Natural killer cell (primary cell): Measurements from ENCODE around the gene SYCP2L. TPM values are rescaled to one million over a fixed set of nuclear protein-coding genes. Genes with fewer than 3 reads are reported as not detected.
"Not testable (repeated sequence)": the region's sequence is repeated elsewhere in the genome, so short reads cannot be mapped to it uniquely, and the experiment has no call there.

Source experiments
- ATAC-seq, 3 donors: fragments of 150-1000 bp in 2 of 3; fragments of 200-7000 bp in 1 of 3; cut with Tn5 transposase; 1 replicate in 1 of 3; 2 replicates in 2 of 3; pipeline ENCODE4 v1.10.0; 2021; ENCODE audit warnings: mild to moderate bottlenecking in 2 of 3, moderate library complexity in 2 of 3
- DNase-seq, 2 donors: peaks; one replicate each; pipeline versions ENCODE4 v3.0.0 to v3.0.0-alpha.2; 2013 to 2021; ENCODE audit warnings: mixed read lengths in 1 of 2
- H3K27ac ChIP-seq: one replicate; pipeline ENCODE4 v1.5.1; 2013; ENCODE audit warnings: mild to moderate bottlenecking, low read length
- H3K27me3 ChIP-seq: one replicate; pipeline ENCODE4 v1.6.1; 2013; ENCODE audit warnings: low read length; ENCODE audit not compliant: control insufficient read depth, insufficient read depth
- H3K36me3 ChIP-seq: one replicate; pipeline ENCODE4 v1.6.1; 2013; ENCODE audit warnings: low read length; ENCODE audit not compliant: control insufficient read depth, insufficient read depth
- H3K4me1 ChIP-seq: one replicate; pipeline ENCODE4 v1.6.1; 2013; ENCODE audit warnings: low read length; ENCODE audit not compliant: control insufficient read depth, insufficient read depth
- H3K4me3 ChIP-seq: one replicate; pipeline ENCODE4 v1.5.1; 2013; ENCODE audit warnings: low read length
- H3K9me3 ChIP-seq: one replicate; pipeline ENCODE4 v1.6.1; 2013; ENCODE audit warnings: low read length; ENCODE audit not compliant: control insufficient read depth, insufficient read depth
- H3K27ac Mint-ChIP-seq, 2 donors: one replicate each; pipeline ENCODE4 v1.8.0; 2022; ENCODE audit warnings: mild to moderate bottlenecking in 2 of 2, mixed read lengths in 2 of 2, moderate library complexity in 1 of 2
- H3K27me3 Mint-ChIP-seq, 2 donors: one replicate each; pipeline ENCODE4 v1.8.0; 2022; ENCODE audit warnings: low read depth in 2 of 2, mixed read lengths in 2 of 2
- H3K36me3 Mint-ChIP-seq: one replicate; pipeline ENCODE4 v1.8.0; 2022; ENCODE audit warnings: mixed read lengths
- H3K4me1 Mint-ChIP-seq, 2 donors: one replicate each; pipeline ENCODE4 v1.8.0; 2022; ENCODE audit warnings: mixed read lengths in 2 of 2
- H3K4me3 Mint-ChIP-seq: one replicate; pipeline ENCODE4 v1.8.0; 2022; ENCODE audit warnings: mild to moderate bottlenecking, moderate library complexity, mixed read lengths
- H3K9me3 Mint-ChIP-seq, 2 donors: one replicate each; pipeline ENCODE4 v1.8.0; 2022; ENCODE audit warnings: mixed read lengths in 2 of 2
- WGBS: methylation state at CpG from one replicate; pipeline ENCODE4 v1.1.7; 2013; ENCODE audit warnings: missing lambda C conversion rate; ENCODE audit not compliant: insufficient coverage; 5-methylcytosine and 5-hydroxymethylcytosine counted together
- intact Hi-C: fragments of 100-400 bp; cut with micrococcal nuclease; formaldehyde crosslinking; loops from one replicate; pipeline ENCODE4 v1.14.2; 2022
- total RNA-seq, 4 donors: library from RNA; stranded (reverse); fragments of 120-200 nt in 1 of 4; gene quantifications; one replicate each; pipeline versions ENCODE4 v1.2.3 to v1.2.4, GENCODE V29; 2013 to 2022
- TF ChIP-seq, protein P1 (sequence below): fragments of 200-600 bp; IDR thresholded peaks from one replicate; pipeline ENCODE4 v1.8.0; 2022; ENCODE audit warnings: antibody characterized with exemption

Gene SYCP2L
- total RNA-seq, 3 donors from 2014 or later (not counting 1 experiment from before 2014, with no cell fraction given): 0.82 to 7.3 TPM; not detected in 1

DNA sequence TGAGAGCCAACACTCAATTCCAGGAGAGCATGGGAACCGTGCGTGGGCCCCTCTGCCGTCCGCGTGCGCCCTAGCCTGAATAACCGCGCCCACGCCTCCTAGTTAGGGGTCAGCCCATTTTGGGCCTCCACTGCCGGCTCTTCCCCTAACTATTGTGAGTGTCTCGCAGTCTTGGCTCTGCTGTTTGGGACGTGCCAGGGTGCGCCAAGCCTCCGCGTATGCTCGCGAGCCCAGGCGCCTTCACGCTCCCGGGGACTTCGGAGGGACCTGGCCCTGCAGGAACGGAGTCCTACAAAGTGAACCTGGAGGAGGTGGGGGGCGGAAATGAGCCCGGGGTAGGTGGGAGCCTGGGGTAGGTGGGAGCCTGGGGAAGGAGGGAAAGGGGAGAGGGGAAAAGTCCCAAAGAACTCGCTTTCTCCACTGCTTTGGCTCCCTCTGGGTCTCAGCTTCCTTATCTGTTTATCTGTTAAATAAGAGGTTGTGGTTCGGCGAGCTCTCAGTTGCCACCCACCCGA lies 4.1 kb upstream of the SYCP2L start:
- Mint-ChIP-seq H3K9me3 (no peaks in the 10 kb centered on the region), H3K4me3 (no peak overlapping the region)
- DNase-seq: no peak

DNA sequence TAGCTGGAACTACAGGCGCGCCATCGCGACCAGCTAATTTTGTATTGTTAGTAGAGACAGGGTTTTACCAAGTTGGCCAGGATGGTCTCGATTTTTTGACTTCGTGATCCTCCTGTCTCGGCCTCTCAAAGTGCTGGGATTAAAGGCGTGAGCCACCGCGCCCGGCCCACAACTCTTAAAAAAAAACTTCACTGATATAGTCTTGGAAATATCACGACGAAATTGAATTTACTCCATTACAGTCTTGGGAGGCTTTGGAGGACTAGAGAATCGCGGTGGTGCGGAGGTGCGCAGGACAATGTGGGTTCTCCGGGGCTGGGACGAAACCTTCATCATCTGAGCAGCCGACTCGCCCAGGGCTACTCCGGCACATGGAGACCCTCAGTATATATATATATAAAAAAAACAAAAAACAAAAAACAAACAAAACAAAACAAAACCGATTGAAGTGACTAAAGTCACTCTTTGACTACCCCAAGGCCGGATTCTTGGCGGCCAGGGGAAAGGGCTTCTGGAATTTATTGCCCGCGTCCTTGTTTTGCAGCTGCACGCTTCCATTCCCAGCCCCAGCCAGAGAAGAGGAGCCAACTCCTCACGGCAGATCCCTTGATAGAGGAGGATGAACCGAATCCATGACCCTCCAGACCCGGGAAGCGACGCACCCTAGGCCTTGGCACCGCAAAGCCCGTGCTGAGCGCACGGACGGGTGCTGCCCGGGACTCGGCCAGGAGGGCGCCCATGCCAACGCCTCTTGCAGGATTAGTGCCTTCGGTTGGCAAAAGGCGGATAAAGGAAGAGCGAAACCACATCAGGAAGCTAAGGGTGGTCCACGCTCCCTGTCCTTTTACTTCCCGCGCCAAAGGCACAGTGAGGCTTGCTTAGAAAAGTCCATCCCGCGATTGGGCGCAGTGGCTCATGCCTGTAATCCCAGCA lies 3.3 kb upstream of the SYCP2L start:
- no peak for ATAC-seq
- Histone ChIP-seq H3K36me3 (no peaks in the 10 kb centered on the region), H3K4me1 (peaks cover 8% of the 10 kb centered on the region), H3K27me3 (peaks cover 28% of the 10 kb centered on the region), H3K27ac (no peak overlapping the region), H3K9me3 (no peaks in the 10 kb centered on the region), H3K4me3 (no peak overlapping the region)
- H3K4me1 Mint-ChIP-seq: peaks cover 0 to 4% of the 10 kb centered on the region in 2 donors
- H3K27me3 Mint-ChIP-seq: peaks cover 56 to 57% of the 10 kb centered on the region in 2 donors
- WGBS: 14% methylated on average over 48 of the region's 51 CpGs
- H3K36me3 Mint-ChIP-seq: no peaks in the 10 kb centered on the region
- no peaks in the 10 kb centered on the region for H3K9me3 Mint-ChIP-seq
- DNase-seq: no peak
- H3K4me3 Mint-ChIP-seq: no peak overlapping the region
- TF ChIP-seq, protein P1, sequence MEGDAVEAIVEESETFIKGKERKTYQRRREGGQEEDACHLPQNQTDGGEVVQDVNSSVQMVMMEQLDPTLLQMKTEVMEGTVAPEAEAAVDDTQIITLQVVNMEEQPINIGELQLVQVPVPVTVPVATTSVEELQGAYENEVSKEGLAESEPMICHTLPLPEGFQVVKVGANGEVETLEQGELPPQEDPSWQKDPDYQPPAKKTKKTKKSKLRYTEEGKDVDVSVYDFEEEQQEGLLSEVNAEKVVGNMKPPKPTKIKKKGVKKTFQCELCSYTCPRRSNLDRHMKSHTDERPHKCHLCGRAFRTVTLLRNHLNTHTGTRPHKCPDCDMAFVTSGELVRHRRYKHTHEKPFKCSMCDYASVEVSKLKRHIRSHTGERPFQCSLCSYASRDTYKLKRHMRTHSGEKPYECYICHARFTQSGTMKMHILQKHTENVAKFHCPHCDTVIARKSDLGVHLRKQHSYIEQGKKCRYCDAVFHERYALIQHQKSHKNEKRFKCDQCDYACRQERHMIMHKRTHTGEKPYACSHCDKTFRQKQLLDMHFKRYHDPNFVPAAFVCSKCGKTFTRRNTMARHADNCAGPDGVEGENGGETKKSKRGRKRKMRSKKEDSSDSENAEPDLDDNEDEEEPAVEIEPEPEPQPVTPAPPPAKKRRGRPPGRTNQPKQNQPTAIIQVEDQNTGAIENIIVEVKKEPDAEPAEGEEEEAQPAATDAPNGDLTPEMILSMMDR: no peak
- H3K27ac Mint-ChIP-seq: no peak overlapping the region
- intact Hi-C loops: no loop called here

More for the DNA sequence above, 4.1 kb upstream of the SYCP2L start:
- no peak for ATAC-seq
- peaks cover 54 to 55% of the 10 kb centered on the region in 2 donors for H3K27me3 Mint-ChIP-seq
- Histone ChIP-seq H3K9me3 (no peaks in the 10 kb centered on the region), H3K27me3 (peaks cover 27% of the 10 kb centered on the region), H3K27ac (no peak overlapping the region), H3K4me1 (peaks cover 8% of the 10 kb centered on the region), H3K36me3 (no peaks in the 10 kb centered on the region), H3K4me3 (no peak overlapping the region)
- TF ChIP-seq, protein P1: no peak
- H3K27ac Mint-ChIP-seq: no peak overlapping the region
- 13% methylated on average over 25 of the region's 28 CpGs for WGBS
- intact Hi-C loops: no loop called here
- H3K36me3 Mint-ChIP-seq: no peaks in the 10 kb centered on the region
- peaks cover 0 to 4% of the 10 kb centered on the region in 2 donors for H3K4me1 Mint-ChIP-seq

DNA sequence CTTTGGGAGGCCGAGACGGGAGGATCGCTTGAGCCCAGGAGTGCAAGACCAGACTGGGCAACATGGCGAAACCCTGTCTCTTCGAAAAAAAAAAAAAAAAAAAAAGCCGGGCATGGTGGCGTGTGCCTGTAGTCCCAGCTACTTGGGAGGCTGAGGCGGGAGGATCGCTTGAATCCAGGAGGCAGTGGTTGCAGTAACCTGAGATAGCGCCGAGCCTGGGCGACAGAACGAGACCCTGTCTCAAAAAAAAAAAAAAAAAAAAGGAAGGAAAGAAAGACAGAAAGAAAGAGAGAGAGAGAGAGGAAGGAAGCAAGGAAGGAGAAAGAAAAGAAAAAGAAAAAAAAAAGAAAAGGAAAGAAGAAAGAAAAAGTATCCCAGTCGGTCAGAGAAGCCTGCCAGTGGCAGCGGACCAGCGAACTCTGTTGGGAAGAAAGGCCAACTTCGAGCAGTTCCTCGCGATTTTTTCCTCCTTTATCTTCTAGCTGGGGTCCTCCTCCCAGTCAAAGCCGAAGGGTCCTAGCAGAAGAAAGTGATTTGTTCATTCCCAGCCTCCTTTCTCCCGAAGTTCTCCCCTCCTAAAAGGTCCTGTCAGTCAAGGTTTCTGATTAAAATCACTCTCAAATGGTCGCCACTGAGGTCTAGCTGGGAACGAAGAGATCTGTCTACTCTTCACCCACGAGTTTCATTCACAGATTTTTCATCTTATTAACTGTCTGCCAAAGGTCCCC lies 2.4 kb upstream of the SYCP2L start:
- peaks cover 8% of the 10 kb centered on the region for H3K4me1 ChIP-seq
- Mint-ChIP-seq H3K4me3 (no peak overlapping the region), H3K27ac (no peak overlapping the region), H3K27me3 (peaks cover 59 to 60% of the 10 kb centered on the region in 2 donors), H3K36me3 (no peaks in the 10 kb centered on the region), H3K9me3 (no peaks in the 10 kb centered on the region), H3K4me1 (peaks cover 0 to 4% of the 10 kb centered on the region in 2 donors)
- no peak for DNase-seq
- no peak overlapping the region for H3K27ac ChIP-seq
- H3K36me3 ChIP-seq: no peaks in the 10 kb centered on the region
- H3K4me3 ChIP-seq: no peak overlapping the region
- no peak for ATAC-seq
- H3K27me3 ChIP-seq: peaks cover 28% of the 10 kb centered on the region
- no peaks in the 10 kb centered on the region for H3K9me3 ChIP-seq
- TF ChIP-seq, protein P1: no peak
- WGBS: 23% methylated on average over 23 of the region's 24 CpGs
- intact Hi-C loops: no loop called here

DNA sequence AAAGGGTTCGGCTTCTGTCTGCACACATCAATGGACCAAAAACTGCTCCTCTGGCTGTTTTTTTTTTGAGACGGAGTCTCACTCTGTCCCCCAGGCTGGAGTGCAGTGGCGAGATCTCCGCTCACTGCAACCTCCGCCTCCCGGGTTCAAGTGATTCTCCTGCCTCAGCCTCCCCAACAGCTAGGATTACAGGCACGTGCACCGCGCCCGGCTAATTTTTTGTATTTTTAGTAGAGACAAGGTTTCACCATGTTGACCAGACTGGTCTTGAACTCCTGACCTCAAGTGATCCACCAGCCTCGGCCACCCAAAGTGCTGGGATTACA lies 524 bp upstream of the SYCP2L start:
- 21% methylated on average over 11 of the region's 11 CpGs for WGBS
- H3K4me1 Mint-ChIP-seq, H3K27ac ChIP-seq, H3K9me3 Mint-ChIP-seq, intact Hi-C loops, H3K36me3 ChIP-seq, DNase-seq, H3K4me3 Mint-ChIP-seq, H3K4me3 ChIP-seq, H3K4me1 ChIP-seq, ATAC-seq, H3K27ac Mint-ChIP-seq, H3K9me3 ChIP-seq, H3K36me3 Mint-ChIP-seq: not testable (repeated sequence)
- peaks cover 54 to 60% of the 10 kb centered on the region in 2 donors for H3K27me3 Mint-ChIP-seq
- peaks cover 27% of the 10 kb centered on the region for H3K27me3 ChIP-seq
